Fibroblast of the aortic adventitia (primary cell): ENCODE measurements around the gene OLIG1. TPM values are rescaled to one million over a fixed set of nuclear protein-coding genes. Genes with fewer than 3 reads are reported as not detected.

Experiments
- DNase-seq: peaks from one replicate; pipeline ENCODE4 v3.0.0-alpha.2; 2010; ENCODE audit warnings: low read depth
- H3K4me3 ChIP-seq: 2 replicates; pipeline ENCODE4 v1.5.1; 2011; ENCODE audit warnings: low read depth, mild to moderate bottlenecking, control low read depth, low read length, moderate library complexity
- total RNA-seq: library from RNA; depleted of rRNA; stranded (reverse); fragments of >200 nt; gene quantifications from 2 replicates; pipeline ENCODE4 v1.2.3, GENCODE V29; 2012; ENCODE audit warnings: low replicate concordance
- TF ChIP-seq, protein P1 (sequence below): IDR thresholded peaks from 2 replicates; pipeline ENCODE4 v1.5.1; 2011; ENCODE audit warnings: mild to moderate bottlenecking, low read length, control low read depth, inconsistent platforms; ENCODE audit not compliant: insufficient read depth

The OLIG1 gene
- total RNA-seq, 1 donor: not detected

DNA sequence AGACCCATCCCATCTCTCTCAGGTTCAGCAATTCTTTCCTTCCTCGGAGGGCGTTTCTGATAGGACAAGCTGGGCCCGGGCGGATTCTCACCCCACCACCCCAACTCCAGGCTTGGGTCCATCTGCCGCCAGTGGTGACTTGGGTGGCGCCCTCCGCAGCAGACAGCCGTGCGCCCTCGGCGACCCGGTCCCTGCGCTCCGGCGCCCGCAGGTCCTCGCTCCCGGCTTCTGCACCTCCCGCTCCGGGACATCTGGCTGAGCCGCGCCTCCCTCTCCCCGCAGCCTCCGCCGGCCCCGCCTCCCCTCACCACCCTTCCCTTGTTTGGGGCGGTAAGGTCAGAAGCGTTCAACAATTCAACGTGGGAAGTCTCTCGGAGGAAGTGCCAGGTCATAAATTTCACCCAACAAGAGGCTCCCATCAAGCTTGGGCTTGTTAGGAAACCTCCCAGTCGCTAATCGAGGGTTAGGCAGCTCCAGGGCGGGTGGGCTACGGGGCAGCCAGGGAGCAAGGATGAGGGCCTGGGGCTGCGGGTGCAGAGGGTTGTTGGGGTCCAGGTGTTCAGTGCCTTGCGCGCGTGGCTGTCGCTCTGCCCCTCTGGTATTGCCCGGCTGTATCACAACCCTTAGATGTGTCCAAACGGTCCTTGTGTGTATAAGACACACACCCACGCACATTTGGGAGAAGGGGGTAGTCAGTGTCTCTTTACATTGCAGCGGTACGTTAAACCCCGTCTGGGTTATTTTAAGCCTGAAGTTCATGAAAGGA lies 39.8 kb downstream of the OLIG1 start:
- TF ChIP-seq, protein P1, sequence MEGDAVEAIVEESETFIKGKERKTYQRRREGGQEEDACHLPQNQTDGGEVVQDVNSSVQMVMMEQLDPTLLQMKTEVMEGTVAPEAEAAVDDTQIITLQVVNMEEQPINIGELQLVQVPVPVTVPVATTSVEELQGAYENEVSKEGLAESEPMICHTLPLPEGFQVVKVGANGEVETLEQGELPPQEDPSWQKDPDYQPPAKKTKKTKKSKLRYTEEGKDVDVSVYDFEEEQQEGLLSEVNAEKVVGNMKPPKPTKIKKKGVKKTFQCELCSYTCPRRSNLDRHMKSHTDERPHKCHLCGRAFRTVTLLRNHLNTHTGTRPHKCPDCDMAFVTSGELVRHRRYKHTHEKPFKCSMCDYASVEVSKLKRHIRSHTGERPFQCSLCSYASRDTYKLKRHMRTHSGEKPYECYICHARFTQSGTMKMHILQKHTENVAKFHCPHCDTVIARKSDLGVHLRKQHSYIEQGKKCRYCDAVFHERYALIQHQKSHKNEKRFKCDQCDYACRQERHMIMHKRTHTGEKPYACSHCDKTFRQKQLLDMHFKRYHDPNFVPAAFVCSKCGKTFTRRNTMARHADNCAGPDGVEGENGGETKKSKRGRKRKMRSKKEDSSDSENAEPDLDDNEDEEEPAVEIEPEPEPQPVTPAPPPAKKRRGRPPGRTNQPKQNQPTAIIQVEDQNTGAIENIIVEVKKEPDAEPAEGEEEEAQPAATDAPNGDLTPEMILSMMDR: no peak
- H3K4me3 ChIP-seq: no peak overlapping the region
- no peak for DNase-seq

DNA sequence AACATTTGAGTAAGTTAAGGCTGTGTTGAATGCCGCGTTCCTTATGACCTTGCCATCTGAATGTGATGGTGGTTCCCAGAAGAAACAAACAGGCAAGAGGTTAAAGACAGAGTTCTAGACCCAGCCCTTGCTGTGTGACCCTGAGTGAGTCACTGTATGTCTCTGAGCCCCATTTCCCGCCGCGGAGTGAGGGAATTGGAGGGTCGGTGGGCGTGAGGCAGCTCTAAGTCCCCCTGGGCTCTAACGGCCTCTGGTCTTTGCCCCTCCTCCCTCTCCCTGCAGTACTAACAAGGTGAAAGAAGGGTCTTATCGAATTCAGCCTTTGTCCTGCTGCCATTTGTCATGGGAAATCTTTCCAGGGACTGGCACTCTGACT lies 40.4 kb downstream of the OLIG1 start:
- TF ChIP-seq, protein P1: no peak
- DNase-seq: no peak
- no peak overlapping the region for H3K4me3 ChIP-seq

DNA sequence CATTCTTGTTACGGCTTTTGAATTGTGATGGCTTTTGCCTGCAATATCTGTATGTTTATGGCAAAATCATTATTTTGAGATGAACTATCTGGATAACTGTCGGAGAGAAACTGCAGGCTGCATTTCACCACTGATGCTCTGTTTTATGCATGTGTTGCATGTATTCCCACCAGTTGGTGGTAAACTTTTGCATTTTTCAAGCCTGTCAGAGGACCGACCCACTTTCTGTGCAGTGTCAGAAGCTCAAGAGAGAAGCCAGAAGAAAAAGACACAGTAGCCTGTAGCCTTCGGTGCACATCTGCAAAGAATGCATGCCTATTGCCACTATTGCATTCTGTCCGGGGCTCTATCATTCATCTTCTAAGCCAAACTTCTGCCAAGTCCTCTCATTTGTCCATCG lies 41.6 kb downstream of the OLIG1 start:
- H3K4me3 ChIP-seq: no peak overlapping the region
- TF ChIP-seq, protein P1: no peak
- DNase-seq: no peak

DNA sequence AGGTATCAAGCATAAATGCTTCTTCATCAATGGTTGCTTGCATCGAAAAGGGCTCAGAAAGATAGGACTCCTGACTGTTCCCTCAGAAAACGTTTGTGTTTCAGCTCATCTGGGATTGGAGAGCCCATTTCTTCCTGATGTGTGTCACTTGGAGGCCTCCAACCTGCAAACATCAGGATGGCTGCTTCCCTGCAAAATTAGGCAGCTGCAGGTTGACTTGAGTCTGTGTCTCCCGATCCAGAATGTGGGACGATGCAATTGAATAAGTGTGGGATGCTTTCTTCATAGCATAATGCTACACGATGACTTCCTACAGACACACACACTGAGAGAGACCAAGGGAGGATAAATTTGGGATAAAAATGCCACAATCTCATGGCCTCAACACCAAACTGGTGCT lies 42.2 kb downstream of the OLIG1 start:
- DNase-seq: no peak
- TF ChIP-seq, protein P1: no peak
- H3K4me3 ChIP-seq: no peak overlapping the region

DNA sequence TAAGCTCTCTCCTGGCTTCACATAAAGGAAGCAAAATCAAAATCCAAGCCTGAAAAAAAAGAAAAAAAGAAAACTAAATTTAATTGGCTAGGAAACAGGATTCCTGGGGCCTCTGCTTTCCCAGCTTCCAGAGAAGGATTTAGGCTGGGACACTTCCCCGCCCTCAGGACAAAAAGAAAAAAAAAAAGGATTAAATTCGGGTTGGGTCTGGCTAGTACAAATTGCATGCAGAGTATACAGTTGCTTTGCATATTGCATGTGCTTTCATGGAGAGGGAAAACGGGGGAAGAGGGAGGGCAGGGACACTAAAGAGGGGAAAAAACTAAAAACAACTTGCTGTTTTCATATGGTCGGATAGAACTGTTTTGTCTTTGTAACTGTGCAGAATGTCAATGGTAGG lies 42.7 kb downstream of the OLIG1 start:
- H3K4me3 ChIP-seq: no peak overlapping the region
- DNase-seq: no peak
- TF ChIP-seq, protein P1: no peak

DNA sequence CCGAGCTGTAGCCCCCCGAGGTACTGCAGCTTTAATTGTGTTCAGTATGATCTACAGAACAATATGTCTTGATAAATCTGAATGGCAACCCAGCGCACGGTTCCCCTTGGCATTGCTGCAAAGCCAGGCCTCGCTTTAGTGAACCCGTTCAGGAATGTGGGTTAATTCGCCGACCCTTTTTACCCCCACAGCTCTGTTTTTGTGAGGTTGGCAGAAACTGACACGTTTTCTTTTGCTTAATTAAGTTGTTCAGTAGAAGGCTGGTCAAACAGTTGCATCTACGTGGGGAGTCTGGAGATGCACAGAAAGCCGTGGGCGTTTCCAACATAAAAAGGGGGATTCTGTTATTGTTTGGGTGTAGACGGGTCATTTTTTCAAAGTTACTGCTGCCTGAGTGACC lies 43.2 kb downstream of the OLIG1 start:
- TF ChIP-seq, protein P1: no peak
- DNase-seq: no peak
- no peak overlapping the region for H3K4me3 ChIP-seq

DNA sequence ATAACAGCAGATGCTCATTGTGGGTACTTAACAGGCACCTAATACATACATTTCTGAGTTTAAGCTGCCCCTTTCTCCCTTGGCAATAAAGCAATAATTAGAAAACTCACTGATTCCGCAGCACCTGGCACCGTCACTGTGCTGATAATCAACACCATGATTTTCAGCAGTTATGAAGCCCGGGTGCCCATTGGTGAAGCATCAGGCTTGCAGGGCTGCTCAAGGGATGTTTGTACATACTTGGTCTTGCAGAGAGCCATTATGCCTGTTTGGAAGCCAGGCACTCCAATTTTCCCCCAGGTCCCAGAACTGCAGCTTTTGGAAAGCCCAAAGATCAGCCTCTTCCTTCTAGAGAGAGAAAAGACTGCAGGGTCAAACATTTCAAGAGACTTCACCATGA lies 44.3 kb downstream of the OLIG1 start:
- no peak overlapping the region for H3K4me3 ChIP-seq
- DNase-seq: no peak
- TF ChIP-seq, protein P1: no peak
